Measurements from ENCODE around the gene NTRK2.

NTRK2 gene

GRCh38 chr9:84858364-84858763, 188.8 kb downstream of the NTRK2 start:
- H3K27ac ChIP-seq = no peak overlapping the region
- DNase-seq (ENCODE audit: low spot score) = no peak
- H3K4me3 ChIP-seq = no peak overlapping the region
- TF ChIP-seq CTCF (IDR thresholded peaks at IDR 0.05) = no peak

- no peak for TF ChIP-seq CTCF (IDR thresholded peaks at IDR 0.05)
- no peak overlapping the region for H3K4me3 ChIP-seq
- no peak overlapping the region for H3K27ac ChIP-seq
Measured at GRCh38 chr9:84860249-84861115, 191.0 kb downstream of the NTRK2 start.

GRCh38 chr9:84861455-84861854, 191.9 kb downstream of the NTRK2 start:
- Histone ChIP-seq H3K27ac (no peak overlapping the region), H3K4me3 (no peak overlapping the region)
- no peak for TF ChIP-seq CTCF (IDR thresholded peaks at IDR 0.05)
- no peak for DNase-seq (ENCODE audit: low spot score)

More at GRCh38 chr9:84860249-84861115, 191.0 kb downstream of the NTRK2 start:
- DNase-seq (ENCODE audit: low spot score) = no peak

- Histone ChIP-seq H3K27ac (no peak overlapping the region), H3K4me3 (no peak overlapping the region)
- DNase-seq (ENCODE audit: low spot score) = no peak
- no peak for TF ChIP-seq CTCF (IDR thresholded peaks at IDR 0.05)
Measured at GRCh38 chr9:84862308-84862707, 192.8 kb downstream of the NTRK2 start.

- DNase-seq (ENCODE audit: low spot score) = no peak
- Histone ChIP-seq H3K27ac (no peak overlapping the region), H3K4me3 (no peak overlapping the region)
- no peak for TF ChIP-seq CTCF (IDR thresholded peaks at IDR 0.05)
Measured at GRCh38 chr9:84862810-84863287, 193.3 kb downstream of the NTRK2 start.

- Histone ChIP-seq H3K27ac (no peak overlapping the region), H3K4me3 (no peak overlapping the region)
- TF ChIP-seq CTCF (IDR thresholded peaks at IDR 0.05) = no peak
- DNase-seq (ENCODE audit: low spot score) = no peak
Measured at GRCh38 chr9:84863372-84863771, 193.8 kb downstream of the NTRK2 start.
